Mesenchymal stem cell (in vitro differentiated cells and primary cell): ENCODE data around the gene C17orf107.
"Not testable (repeated sequence)": the region's sequence is repeated elsewhere in the genome, so short reads cannot be mapped to it uniquely, and the experiment has no call there.

ENCODE experiments used
- DNase-seq: peaks from one replicate; pipeline ENCODE4 v3.0.0-alpha.2; 2013
- H2AFZ ChIP-seq: one replicate; pipeline ENCODE4 v1.6.1; 2013; ENCODE audit warnings: low read depth, mild to moderate bottlenecking, control low read depth, inconsistent platforms, low read length, moderate library complexity
- H2AK5ac ChIP-seq: 2 replicates; pipeline ENCODE4 v1.6.1; 2013; ENCODE audit warnings: low read length, moderate library complexity, mild to moderate bottlenecking, inconsistent platforms; ENCODE audit not compliant: severe bottlenecking
- H2BK120ac ChIP-seq: one replicate; pipeline ENCODE4 v1.6.1; 2013; ENCODE audit warnings: low read depth, mild to moderate bottlenecking, inconsistent platforms, low read length, moderate library complexity
- H2BK12ac ChIP-seq, 2 experiments: one replicate each; pipeline ENCODE4 v1.6.1; 2013; ENCODE audit warnings: inconsistent platforms in 2 of 2, low read length in 2 of 2, mild to moderate bottlenecking in 2 of 2, moderate library complexity in 2 of 2, control low read depth in 1 of 2
- H2BK15ac ChIP-seq: one replicate; pipeline ENCODE4 v1.6.1; 2013; ENCODE audit warnings: mild to moderate bottlenecking, low read depth, inconsistent platforms; ENCODE audit not compliant: poor library complexity, severe bottlenecking
- H2BK5ac ChIP-seq: 2 replicates; pipeline ENCODE4 v1.6.1; 2013; ENCODE audit warnings: low read depth, mild to moderate bottlenecking, low read length, control low read depth, inconsistent platforms; ENCODE audit not compliant: poor library complexity, severe bottlenecking
- H3K14ac ChIP-seq, 2 experiments: one replicate each; pipeline ENCODE4 v1.6.1; 2013; ENCODE audit warnings: inconsistent platforms in 2 of 2, low read length in 2 of 2, control low read depth in 1 of 2, mild to moderate bottlenecking in 1 of 2, moderate library complexity in 1 of 2
- H3K18ac ChIP-seq, 2 experiments: one replicate each; pipeline ENCODE4 v1.6.1; 2013; ENCODE audit warnings: inconsistent platforms in 2 of 2, low read length in 2 of 2, control low read depth in 1 of 2, low read depth in 1 of 2, mild to moderate bottlenecking in 1 of 2
- H3K23ac ChIP-seq, 2 experiments: one replicate each; pipeline ENCODE4 v1.6.1; 2013; ENCODE audit warnings: inconsistent platforms in 2 of 2, low read length in 2 of 2, mild to moderate bottlenecking in 2 of 2, moderate library complexity in 2 of 2, control low read depth in 1 of 2
- H3K27ac ChIP-seq: 2 replicates; pipeline ENCODE4 v1.5.1; 2013; ENCODE audit warnings: mild to moderate bottlenecking, moderate library complexity, low read length, control low read depth, inconsistent platforms; ENCODE audit not compliant: poor library complexity, severe bottlenecking
- H3K27me3 ChIP-seq, 2 experiments: 2 replicates each; pipeline versions ENCODE4 v1.6.1 to v1.7.0; 2013; ENCODE audit warnings: low read length in 2 of 2, mild to moderate bottlenecking in 2 of 2, moderate library complexity in 2 of 2, control low read depth in 1 of 2, inconsistent platforms in 1 of 2; ENCODE audit not compliant: control insufficient read depth in 1 of 2, insufficient read depth in 1 of 2
- H3K36me3 ChIP-seq, 2 experiments: 2 replicates each; pipeline versions ENCODE4 v1.6.1 to v1.7.0; 2013; ENCODE audit warnings: low read length in 2 of 2, control low read depth in 1 of 2, inconsistent platforms in 1 of 2, low read depth in 1 of 2, mild to moderate bottlenecking in 1 of 2; ENCODE audit not compliant: insufficient read depth in 2 of 2, control insufficient read depth in 1 of 2
- H3K4ac ChIP-seq, 2 experiments: one replicate each; pipeline ENCODE4 v1.6.1; 2013; ENCODE audit warnings: inconsistent platforms in 2 of 2, low read length in 2 of 2, mild to moderate bottlenecking in 2 of 2, moderate library complexity in 2 of 2, control low read depth in 1 of 2, low read depth in 1 of 2
- H3K4me1 ChIP-seq: 2 replicates; pipeline ENCODE4 v1.6.1; 2013; ENCODE audit warnings: low read depth, low read length, control low read depth; ENCODE audit not compliant: control insufficient read depth, insufficient read depth
- H3K4me2 ChIP-seq: 2 replicates; pipeline ENCODE4 v1.6.1; 2013; ENCODE audit warnings: low read length, mild to moderate bottlenecking, inconsistent platforms; ENCODE audit not compliant: poor library complexity, severe bottlenecking
- H3K4me3 ChIP-seq, 2 experiments: 2 replicates each; pipeline versions ENCODE4 v1.5.1 to v1.7.0; 2013; ENCODE audit warnings: low read length in 2 of 2, mild to moderate bottlenecking in 2 of 2, control low read depth in 1 of 2, low read depth in 1 of 2; ENCODE audit not compliant: insufficient read depth in 1 of 2
- H3K79me1 ChIP-seq: replicated peaks from 2 replicates; pipeline ENCODE4 v1.6.1; 2013; ENCODE audit warnings: mild to moderate bottlenecking, control low read depth, low read length, inconsistent platforms; ENCODE audit not compliant: poor library complexity, severe bottlenecking
- H3K9ac ChIP-seq: 2 replicates; pipeline ENCODE4 v1.7.0; 2013; ENCODE audit warnings: mild to moderate bottlenecking, low read length, moderate library complexity
- H3K9me3 ChIP-seq: 2 replicates; pipeline ENCODE4 v1.7.0; 2013; ENCODE audit warnings: mild to moderate bottlenecking, low read length; ENCODE audit not compliant: control insufficient read depth
- H4K8ac ChIP-seq: one replicate; pipeline ENCODE4 v1.6.1; 2013; ENCODE audit warnings: inconsistent platforms, mild to moderate bottlenecking, low read length, moderate library complexity
- H4K91ac ChIP-seq: one replicate; pipeline ENCODE4 v1.6.1; 2013; ENCODE audit warnings: mild to moderate bottlenecking, low read length, inconsistent platforms
- WGBS: methylation state at CpG from one replicate; pipeline ENCODE4 v1.1.7; 2013; ENCODE audit warnings: mixed read lengths; 5-methylcytosine and 5-hydroxymethylcytosine counted together

Gene C17orf107

DNA sequence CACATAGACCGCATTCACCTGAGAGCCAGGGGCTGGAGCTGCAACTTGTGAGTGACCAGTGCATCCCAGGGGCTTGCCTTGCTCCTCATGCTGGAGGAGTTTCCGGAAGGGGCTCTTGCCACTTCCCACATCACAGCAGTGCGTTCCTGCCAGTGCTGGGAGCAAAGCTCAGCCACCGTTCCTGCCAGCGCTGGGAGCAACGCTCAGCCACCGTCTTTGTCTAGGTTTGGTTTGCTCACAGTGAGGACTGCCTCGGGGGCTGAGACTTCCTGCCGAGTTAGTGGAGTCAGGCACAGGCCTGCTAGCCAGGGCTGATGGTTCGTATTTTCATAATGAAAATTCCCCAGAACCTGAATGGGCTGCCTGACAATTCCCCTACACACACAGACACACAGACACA is 9.0 kb downstream of the C17orf107 start:
- Histone ChIP-seq H2BK15ac (no peak overlapping the region), H3K79me1 (no peaks in the 10 kb centered on the region), H3K4me3 (no peak overlapping the region), H2AFZ (peak overlapping the region; percentile 34), H3K27me3 (peaks cover 3 to 16% of the 10 kb centered on the region in 2 experiments), H3K4me1 (peaks cover 14% of the 10 kb centered on the region), H2BK120ac (no peak overlapping the region), H2BK5ac (no peak overlapping the region), H3K9me3 (no peaks in the 10 kb centered on the region), H4K91ac (peak overlapping the region; percentile 2), H3K23ac (no peak overlapping the region), H3K9ac (peak overlapping the region; percentile 74), H3K4ac (peak overlapping the region in 1 of 2 experiments; percentile 40), H3K36me3 (no peaks in the 10 kb centered on the region), H4K8ac (peak overlapping the region; percentile 9), H2BK12ac (peak overlapping the region; percentile 29 to 38), H3K18ac (peak overlapping the region; percentile 1 to 79), H3K27ac (peak overlapping the region; percentile 3), H3K4me2 (no peak overlapping the region), H2AK5ac (no peak overlapping the region), H3K14ac (no peak overlapping the region)
- DNase-seq = peak; percentile 39
- 40% methylated on average over 10 of the region's 10 CpGs for WGBS

DNA sequence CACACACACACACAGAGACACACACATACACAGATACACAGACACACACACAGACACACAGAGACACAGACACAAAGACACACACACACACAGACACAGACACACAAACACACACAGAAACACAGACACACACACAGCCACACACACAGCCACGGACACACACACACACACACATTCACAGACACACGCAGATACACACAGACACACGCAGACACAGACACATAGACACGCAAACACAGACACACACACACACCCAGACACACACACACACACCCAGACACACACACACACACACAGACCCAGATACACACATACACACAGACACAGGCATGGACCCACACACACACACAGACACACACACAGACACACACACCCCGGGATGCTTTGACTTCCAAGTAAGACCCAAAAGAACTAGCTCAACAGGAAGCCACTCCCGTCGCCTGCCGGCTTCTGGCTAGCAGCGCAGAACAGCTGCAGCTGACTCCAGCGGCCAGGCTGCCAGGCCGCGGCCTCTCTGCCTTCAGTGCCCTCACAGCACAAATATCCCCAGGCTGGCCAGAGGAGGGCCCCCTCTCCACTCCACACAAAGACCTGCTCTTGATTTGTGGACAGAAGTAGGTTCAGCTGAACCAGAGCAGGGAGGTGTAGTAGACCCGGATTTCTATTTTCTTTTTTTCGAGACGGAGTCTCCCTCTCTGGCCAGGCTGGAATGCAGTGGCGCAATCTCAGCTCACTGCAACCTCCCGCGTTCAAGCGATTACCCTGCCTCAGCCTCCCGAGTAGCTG is 9.6 kb downstream of the C17orf107 start:
- H3K27ac ChIP-seq = peak overlapping the region; percentile 3
- peak overlapping the region in 1 of 2 experiments; percentile 23 for H3K4me3 ChIP-seq
- H3K4me1 ChIP-seq = peaks cover 14% of the 10 kb centered on the region
- no peak overlapping the region for H2AK5ac ChIP-seq
- peak; percentile 95 for DNase-seq
- peak overlapping the region in 1 of 2 experiments; percentile 93 for H3K14ac ChIP-seq
- no peaks in the 10 kb centered on the region for H3K79me1 ChIP-seq
- peak overlapping the region; percentile 2 for H4K91ac ChIP-seq
- H3K27me3 ChIP-seq = peaks cover 3 to 15% of the 10 kb centered on the region in 2 experiments
- H2BK15ac ChIP-seq = no peak overlapping the region
- peak overlapping the region; percentile 74 for H3K9ac ChIP-seq
- no peak overlapping the region for H3K23ac ChIP-seq
- no peak overlapping the region for H2BK120ac ChIP-seq
- H4K8ac ChIP-seq = peak overlapping the region; percentile 9
- 26% methylated on average over 18 of the region's 20 CpGs for WGBS
- H3K18ac ChIP-seq = peak overlapping the region; percentile 1 to 44
- no peaks in the 10 kb centered on the region for H3K36me3 ChIP-seq
- no peak overlapping the region for H3K4ac ChIP-seq
- no peak overlapping the region for H3K4me2 ChIP-seq
- no peak overlapping the region for H2BK5ac ChIP-seq
- peak overlapping the region; percentile 55 for H2AFZ ChIP-seq
- no peaks in the 10 kb centered on the region for H3K9me3 ChIP-seq
- H2BK12ac ChIP-seq = peak overlapping the region; percentile 18 to 58

GRCh38 chr17:4913994-4914393 is 14.7 kb downstream of the C17orf107 start:
- no peak overlapping the region for H3K14ac ChIP-seq
- H2AK5ac ChIP-seq = no peak overlapping the region
- H2BK12ac ChIP-seq = no peak overlapping the region
- WGBS = no CpG with 5 or more reads among the region's 1 CpG
- no peaks in the 10 kb centered on the region for H3K79me1 ChIP-seq
- H4K91ac ChIP-seq = no peak overlapping the region
- H3K9me3 ChIP-seq = no peaks in the 10 kb centered on the region
- DNase-seq = no peak
- no peak overlapping the region for H2BK5ac ChIP-seq
- peaks cover 7% of the 10 kb centered on the region for H3K4me1 ChIP-seq
- H3K27me3 ChIP-seq = no peaks in the 10 kb centered on the region
- H4K8ac ChIP-seq = no peak overlapping the region
- no peak overlapping the region for H2AFZ ChIP-seq
- H2BK120ac ChIP-seq = no peak overlapping the region
- no peak overlapping the region for H3K9ac ChIP-seq
- no peak overlapping the region for H2BK15ac ChIP-seq
- H3K27ac ChIP-seq = no peak overlapping the region
- H3K4me3 ChIP-seq = no peak overlapping the region
- no peak overlapping the region for H3K4ac ChIP-seq
- no peak overlapping the region for H3K4me2 ChIP-seq
- no peaks in the 10 kb centered on the region for H3K36me3 ChIP-seq
- no peak overlapping the region for H3K23ac ChIP-seq
- no peak overlapping the region for H3K18ac ChIP-seq

DNA sequence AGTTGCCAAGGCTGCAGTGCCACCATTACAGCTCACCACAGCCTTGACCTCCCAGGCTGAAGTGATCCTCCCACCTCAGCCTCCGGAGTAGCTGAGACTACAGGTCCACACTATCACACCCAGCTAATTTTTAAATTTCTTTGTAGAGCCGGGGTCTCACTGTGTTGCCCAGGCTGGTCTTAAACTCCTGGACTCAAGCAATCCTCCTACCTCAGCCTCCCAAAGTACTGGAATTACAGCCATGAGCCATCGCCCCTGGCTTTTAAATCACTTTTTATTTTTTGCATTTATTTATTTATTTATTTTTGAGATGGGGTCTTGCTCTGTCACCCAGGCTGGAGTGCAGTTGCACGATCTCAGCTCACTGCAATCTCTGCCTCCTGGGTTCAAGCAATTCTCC is 15.2 kb downstream of the C17orf107 start:
- H2BK12ac ChIP-seq, H3K9ac ChIP-seq, H3K4me1 ChIP-seq: not testable (repeated sequence)

More for the DNA sequence above, 15.2 kb downstream of the C17orf107 start:
- DNase-seq, H3K36me3 ChIP-seq, H2AFZ ChIP-seq, H2BK5ac ChIP-seq, H3K9me3 ChIP-seq, H3K4me3 ChIP-seq, H3K27me3 ChIP-seq, H2BK15ac ChIP-seq, H3K14ac ChIP-seq, H3K4ac ChIP-seq, H3K23ac ChIP-seq, H2BK120ac ChIP-seq, H3K4me2 ChIP-seq, H3K79me1 ChIP-seq, H2AK5ac ChIP-seq, H3K18ac ChIP-seq, H4K8ac ChIP-seq, H3K27ac ChIP-seq, H4K91ac ChIP-seq: not testable (repeated sequence)
- WGBS = 88% methylated on average over 3 of the region's 4 CpGs
